Common myeloid progenitor, CD34-positive (primary cell): ENCODE data around the gene PHF10.

ENCODE experiments used
- CTCF ChIA-PET: fragments of 350-600 bp; sonication (Branson Sonifier 250); formaldehyde crosslinking; loops from one replicate; lab custom pipeline; 2021; ENCODE audit warnings: antibody characterized with exemption; lab: Charles Lee
- POLR2A ChIA-PET: fragments of 350-600 bp; sonication (Branson Sonifier 250); formaldehyde crosslinking; loops from one replicate; lab custom pipeline; 2021; ENCODE audit warnings: antibody characterized with exemption; lab: Charles Lee
- DNase-seq, 3 donors: peaks; one replicate each; pipeline versions ENCODE4 v3.0.0 to v3.0.0-alpha.2; 2013
- H3K27ac ChIP-seq, 2 experiments: 1 replicate in 1 of 2; 2 replicates in 1 of 2; pipeline ENCODE4 v1.7.0; 2013; ENCODE audit warnings: inconsistent platforms in 2 of 2, low read length in 2 of 2, mild to moderate bottlenecking in 2 of 2, low read depth in 1 of 2, moderate library complexity in 1 of 2; ENCODE audit not compliant: severe bottlenecking in 2 of 2, insufficient read depth in 1 of 2, poor library complexity in 1 of 2
- H3K27me3 ChIP-seq, 5 experiments: replicated peaks in 2 of 5; 1 replicate in 3 of 5; 2 replicates in 2 of 5; pipeline versions ENCODE4 v1.6.1 to v1.7.0; 2013; ENCODE audit warnings: low read length in 4 of 5, mild to moderate bottlenecking in 2 of 5, moderate library complexity in 2 of 5, inconsistent platforms in 1 of 5; ENCODE audit not compliant: insufficient read depth in 5 of 5, control insufficient read depth in 4 of 5
- H3K36me3 ChIP-seq, 4 experiments: 1 replicate in 2 of 4; 2 replicates in 2 of 4; pipeline versions ENCODE4 v1.6.1 to v1.7.0; 2013; ENCODE audit warnings: low read length in 3 of 4, control low read depth in 1 of 4, mild to moderate bottlenecking in 1 of 4; ENCODE audit not compliant: control insufficient read depth in 4 of 4, insufficient read depth in 4 of 4
- H3K4me1 ChIP-seq, 4 experiments: 1 replicate in 3 of 4; 2 replicates in 1 of 4; pipeline versions ENCODE4 v1.6.1 to v1.7.1; 2013; ENCODE audit warnings: low read length in 3 of 4, mild to moderate bottlenecking in 3 of 4, control low read depth in 1 of 4, inconsistent platforms in 1 of 4, moderate library complexity in 1 of 4; ENCODE audit not compliant: control insufficient read depth in 4 of 4, insufficient read depth in 4 of 4; ENCODE audit errors: control extremely low read depth in 1 of 4
- H3K4me3 ChIP-seq, 7 experiments: 1 replicate in 4 of 7; 2 replicates in 3 of 7; pipeline versions ENCODE4 v1.5.1 to v1.7.0; 2013; ENCODE audit warnings: mild to moderate bottlenecking in 7 of 7, low read length in 6 of 7, moderate library complexity in 6 of 7, inconsistent platforms in 2 of 7, low read depth in 2 of 7, control low read depth in 1 of 7; ENCODE audit not compliant: insufficient read depth in 4 of 7, control insufficient read depth in 1 of 7; ENCODE audit errors: extremely low read depth in 1 of 7
- H3K9me3 ChIP-seq, 5 experiments: 1 replicate in 4 of 5; 2 replicates in 1 of 5; pipeline versions ENCODE4 v1.6.1 to v1.7.1; 2013; ENCODE audit warnings: low read length in 4 of 5, mild to moderate bottlenecking in 2 of 5, inconsistent platforms in 1 of 5, low read depth in 1 of 5, moderate library complexity in 1 of 5; ENCODE audit not compliant: control insufficient read depth in 4 of 5, insufficient read depth in 2 of 5; ENCODE audit errors: control extremely low read depth in 1 of 5
- WGBS: methylation state at CpG from one replicate; pipeline ENCODE4 v1.1.5; 2013; ENCODE audit not compliant: insufficient coverage; 5-methylcytosine and 5-hydroxymethylcytosine counted together

The PHF10 gene

GRCh38 chr6:169714178-169714577 lies 10.1 kb downstream of the PHF10 start:
- no peak for DNase-seq
- ChIA-PET POLR2A (no interaction called here), CTCF (interaction anchor here (0.6 to 4.5 kb wide), 2 partner anchors 10 to 112 kb away, joined by 3 to 14 read pairs; no protein-coding TSS in a partner anchor)
- peaks cover 19 to 65% (median 38%) of the 10 kb centered on the region in 4 experiments for H3K36me3 ChIP-seq
- H3K4me1 ChIP-seq: no peaks in the 10 kb centered on the region
- H3K27ac ChIP-seq: no peak overlapping the region
- H3K27me3 ChIP-seq: no peaks in the 10 kb centered on the region
- H3K4me3 ChIP-seq: no peak overlapping the region
- no peaks in the 10 kb centered on the region for H3K9me3 ChIP-seq
- 100% methylated on average over 1 of the region's 2 CpGs for WGBS

GRCh38 chr6:169710009-169710408 lies 14.3 kb downstream of the PHF10 start:
- peaks cover 13 to 67% (median 38%) of the 10 kb centered on the region in 4 experiments for H3K36me3 ChIP-seq
- POLR2A ChIA-PET: interaction anchor here (0.8 to 1.5 kb wide), 2 partner anchors 9 to 13 kb away, joined by 4 read pairs; partner anchors contain the start of genes C6orf120 and WDR27
- no peaks in the 10 kb centered on the region for H3K9me3 ChIP-seq
- CTCF ChIA-PET: interaction anchor here (0.9 to 1.4 kb wide), 5 partner anchors 9 to 31 kb away, joined by 3 to 5 read pairs (median 3); no protein-coding TSS in a partner anchor
- DNase-seq: no peak
- no peaks in the 10 kb centered on the region for H3K27me3 ChIP-seq
- WGBS: 86% methylated on average over 3 of the region's 3 CpGs
- peak overlapping the region in 1 of 2 experiments; percentile 40 for H3K27ac ChIP-seq
- no peak overlapping the region for H3K4me3 ChIP-seq
- H3K4me1 ChIP-seq: peaks cover 0 to under 1% (median 0%) of the 10 kb centered on the region in 4 experiments

- H3K27ac ChIP-seq: no peak overlapping the region
- peaks cover 0 to 3% (median 1%) of the 10 kb centered on the region in 4 experiments for H3K4me1 ChIP-seq
- ChIA-PET CTCF (interaction anchor here (0.9 to 1.4 kb wide), 3 partner anchors 10 to 32 kb away, joined by 3 to 5 read pairs (median 3); no protein-coding TSS in a partner anchor), POLR2A (no interaction called here)
- H3K4me3 ChIP-seq: no peak overlapping the region
- H3K27me3 ChIP-seq: no peaks in the 10 kb centered on the region
- H3K9me3 ChIP-seq: no peaks in the 10 kb centered on the region
- no peak for DNase-seq
- peaks cover 9 to 64% (median 36%) of the 10 kb centered on the region in 4 experiments for H3K36me3 ChIP-seq
Measured at GRCh38 chr6:169709293-169709692, 15.0 kb downstream of the PHF10 start.

GRCh38 chr6:169707772-169708171 lies 16.5 kb downstream of the PHF10 start:
- H3K36me3 ChIP-seq: peaks cover 7 to 60% (median 29%) of the 10 kb centered on the region in 4 experiments
- DNase-seq: peak in 2 of 3 donors; percentile 15 to 39
- no peaks in the 10 kb centered on the region for H3K9me3 ChIP-seq
- H3K4me1 ChIP-seq: peaks cover 8 to 15% (median 12%) of the 10 kb centered on the region in 4 experiments
- H3K27ac ChIP-seq: no peak overlapping the region
- no peak overlapping the region for H3K4me3 ChIP-seq
- H3K27me3 ChIP-seq: no peaks in the 10 kb centered on the region
- POLR2A ChIA-PET: interaction anchor here (1.0 kb wide), 1 partner anchor 15 kb away, joined by 3 read pairs; no protein-coding TSS in a partner anchor
- CTCF ChIA-PET: interaction anchor here (1.6 kb wide), 1 partner anchor 10 kb away, joined by 5 read pairs; no protein-coding TSS in a partner anchor
- WGBS: 100% methylated on average over 2 of the region's 2 CpGs

- H3K27me3 ChIP-seq: no peaks in the 10 kb centered on the region
- CTCF ChIA-PET: interaction anchor here (1.1 to 3.3 kb wide), 6 partner anchors 13 to 50 kb away, joined by 3 to 14 read pairs (median 4); no protein-coding TSS in a partner anchor
- peak overlapping the region; percentile 86 to 98 (median 92) for H3K4me3 ChIP-seq
- peak overlapping the region; percentile 75 to 91 for H3K27ac ChIP-seq
- WGBS: 0% methylated on average over 3 of the region's 22 CpGs
- no peaks in the 10 kb centered on the region for H3K9me3 ChIP-seq
- DNase-seq: no peak
- H3K36me3 ChIP-seq: peaks cover 2 to 38% (median 15%) of the 10 kb centered on the region in 4 experiments
- POLR2A ChIA-PET: interaction anchor here (1.1 to 2.4 kb wide), 3 partner anchors 20 to 49 kb away, joined by 5 to 17 read pairs (median 7); partner anchors contain the start of genes DYNLT2, ERMARD and PHF10
- peaks cover 15 to 32% (median 23%) of the 10 kb centered on the region in 4 experiments for H3K4me1 ChIP-seq
Measured at GRCh38 chr6:169702840-169703246, 21.5 kb downstream of the PHF10 start.

- POLR2A ChIA-PET: interaction anchor here (1.1 to 2.4 kb wide), 4 partner anchors 8 to 49 kb away, joined by 4 to 17 read pairs (median 6); partner anchors contain the start of genes DYNLT2, ERMARD and PHF10
- DNase-seq: peak; percentile 97 to 99 (median 99)
- peak within 1 kb of the TSS; percentile 75 to 91 for H3K27ac ChIP-seq
- H3K27me3 ChIP-seq: no peaks in the 10 kb centered on the region
- no peaks in the 10 kb centered on the region for H3K9me3 ChIP-seq
- 0% methylated on average over 88 of the region's 92 CpGs for WGBS
- H3K4me1 ChIP-seq: peaks cover 15 to 32% (median 23%) of the 10 kb centered on the region in 4 experiments
- peak within 1 kb of the TSS; percentile 86 to 98 (median 92) for H3K4me3 ChIP-seq
- H3K36me3 ChIP-seq: peaks cover 2 to 38% (median 15%) of the 10 kb centered on the region in 4 experiments
- CTCF ChIA-PET: interaction anchor here (1.1 to 3.3 kb wide), 7 partner anchors 9 to 50 kb away, joined by 3 to 14 read pairs (median 3); no protein-coding TSS in a partner anchor
Measured at GRCh38 chr6:169701954-169702839, 22.1 kb downstream of the PHF10 start, which contains the start of the genes C6orf120 and WDR27. Gene C6orf120 (plus strand): TSS chr6:169702126. CDS start chr6:169702460, 334 bp downstream. Gene WDR27 (minus strand): TSS chr6:169702029. CDS start chr6:169689005, 13,024 bp downstream.
